ENCODE data around the gene OR6J1. TPM values are rescaled to one million over a fixed set of nuclear protein-coding genes. Genes with fewer than 3 reads are reported as not detected.

Gene OR6J1
- total RNA-seq, 4 donors from 2014 or later = not detected

- 80 to 84% methylated on average over 5 of the region's 5 CpGs for whole genome bisulfite sequencing, 2 donors
- TF ChIP-seq POLR2A (IDR thresholded peaks at IDR 0.05) = no peak
- no peak for TF ChIP-seq CTCF (IDR thresholded peaks at IDR 0.05)
- H3K4me3 ChIP-seq (ENCODE audit: low read depth, poor library complexity, severe bottlenecking) = no peak overlapping the region
- DNase-seq (ENCODE audit: low spot score in 2 of 2) = no peak
- intact Hi-C loops (cut with DNase I; ENCODE audit: low total_unique reads) = no loop called here
These were observed 22.2 kb upstream of the OR6J1 start for GRCh38 chr14:22666203-22666893.

- no peak for DNase-seq (ENCODE audit: low spot score in 2 of 2)
- no peak overlapping the region for H3K4me3 ChIP-seq (ENCODE audit: low read depth, poor library complexity, severe bottlenecking)
- 85 to 90% methylated on average over 6 of the region's 6 CpGs for WGBS, 2 donors
- intact Hi-C loops (cut with DNase I; ENCODE audit: low total_unique reads) = no loop called here
- TF ChIP-seq POLR2A (IDR thresholded peaks at IDR 0.05) = no peak
- no peak for TF ChIP-seq CTCF (IDR thresholded peaks at IDR 0.05)
These were observed 20.1 kb upstream of the OR6J1 start for GRCh38 chr14:22664261-22664660.

- 92 to 98% methylated on average over 4 of the region's 4 CpGs for WGBS, 2 donors
- DNase-seq (ENCODE audit: low spot score in 2 of 2) = no peak
- intact Hi-C loops (cut with DNase I; ENCODE audit: low total_unique reads) = no loop called here
- H3K4me3 ChIP-seq (ENCODE audit: low read depth, poor library complexity, severe bottlenecking) = no peak overlapping the region
- TF ChIP-seq POLR2A (IDR thresholded peaks at IDR 0.05) = no peak
- TF ChIP-seq CTCF (IDR thresholded peaks at IDR 0.05) = no peak
These were observed 16.5 kb upstream of the OR6J1 start for GRCh38 chr14:22660654-22661053.

- TF ChIP-seq CTCF (IDR thresholded peaks at IDR 0.05) (no peak), POLR2A (IDR thresholded peaks at IDR 0.05) (no peak)
- DNase-seq (ENCODE audit: low spot score in 2 of 2) = no peak
- WGBS, 2 donors = 60% methylated on average over 1 of the region's 1 CpG
- no peak overlapping the region for H3K4me3 ChIP-seq (ENCODE audit: low read depth, poor library complexity, severe bottlenecking)
- intact Hi-C loops (cut with DNase I; ENCODE audit: low total_unique reads) = no loop called here
These were observed 14.8 kb upstream of the OR6J1 start for GRCh38 chr14:22658946-22659345.

GRCh38 chr14:22657861-22658260 lies 13.7 kb upstream of the OR6J1 start:
- TF ChIP-seq CTCF (IDR thresholded peaks at IDR 0.05) = no peak
- no peak for TF ChIP-seq POLR2A (IDR thresholded peaks at IDR 0.05)
- H3K4me3 ChIP-seq (ENCODE audit: low read depth, poor library complexity, severe bottlenecking) = no peak overlapping the region
- no peak for DNase-seq (ENCODE audit: low spot score in 2 of 2)
- intact Hi-C loops (cut with DNase I; ENCODE audit: low total_unique reads) = no loop called here
- WGBS, 2 donors = 81 to 87% methylated on average over 1 of the region's 1 CpG

Data from lower leg skin (tissue), 4 donors.